Endothelial cell of umbilical vein (primary cell): ENCODE data around the gene HSP90AB1. TPM values are rescaled to one million over a fixed set of nuclear protein-coding genes. Genes with fewer than 3 reads are reported as not detected.

ENCODE experiments used
- BruUV-seq: library from RNA; stranded (reverse); fragments of 400-500 nt; replicated peaks from 2 replicates; lab custom pipeline; 2021; lab: Mats Ljungman, UMichigan
- CTCF ChIA-PET: fragments of 300-600, 350-600 bp; sonication (Branson Sonifier 250); formaldehyde crosslinking; loops from one replicate; lab custom pipeline; 2021; ENCODE audit warnings: antibody characterized with exemption, inconsistent platforms; lab: Charles Lee
- POLR2A ChIA-PET: fragments of 300-600, 350-600 bp; sonication (Branson Sonifier 250); formaldehyde crosslinking; loops from one replicate; lab custom pipeline; 2021; ENCODE audit warnings: antibody characterized with exemption, inconsistent platforms; lab: Charles Lee
- DNase-seq: peaks from one replicate; pipeline ENCODE4 v3.0.0-alpha.2; 2011; ENCODE audit warnings: low read depth, low spot score
- FAIRE-seq: peaks from 2 replicates; lab custom pipeline; 2011; peaks lifted over from hg19 to GRCh38; lab: Jason Lieb, UNC
- H2AFZ ChIP-seq: 2 replicates; pipeline ENCODE4 v1.6.0; 2012; ENCODE audit warnings: low read depth, low read length, control low read depth, inconsistent platforms
- H3K27ac ChIP-seq: 2 replicates; pipeline ENCODE4 v1.5.1; 2011; ENCODE audit warnings: low read depth, mild to moderate bottlenecking, control low read depth, low read length, moderate library complexity; ENCODE audit not compliant: insufficient read depth
- H3K27me3 ChIP-seq, 2 experiments: 2 replicates each; pipeline versions ENCODE4 v1.6.0 to v1.6.1; 2011; ENCODE audit warnings: low read length in 2 of 2, mixed read lengths in 1 of 2; ENCODE audit not compliant: control insufficient read depth in 2 of 2, insufficient read depth in 2 of 2
- H3K36me3 ChIP-seq, 2 experiments: 2 replicates in 1 of 2; 3 replicates in 1 of 2; pipeline ENCODE4 v1.5.1; 2011; ENCODE audit warnings: low read length in 2 of 2, mild to moderate bottlenecking in 1 of 2, moderate library complexity in 1 of 2; ENCODE audit not compliant: control insufficient read depth in 2 of 2, insufficient read depth in 2 of 2; ENCODE audit errors: extremely low read depth in 1 of 2
- H3K4me1 ChIP-seq: 3 replicates; pipeline ENCODE4 v1.5.1; 2011; ENCODE audit warnings: mild to moderate bottlenecking, low read length; ENCODE audit not compliant: control insufficient read depth, insufficient read depth; ENCODE audit errors: extremely low read depth
- H3K4me2 ChIP-seq: 2 replicates; pipeline ENCODE4 v1.6.1; 2011; ENCODE audit warnings: low read length, control low read depth, mixed read lengths; ENCODE audit not compliant: insufficient read depth
- H3K4me3 ChIP-seq, 3 experiments: fragments of 200-600 bp in 1 of 3; sonication (generic), shearing (Covaris generic) in 1 of 3; replicated peaks in 1 of 3; 2 replicates each; pipeline ENCODE4 v1.5.1; 2011 to 2016; ENCODE audit warnings: control low read depth in 3 of 3, low read length in 3 of 3, mild to moderate bottlenecking in 2 of 3, inconsistent platforms in 1 of 3, low read depth in 1 of 3, moderate library complexity in 1 of 3; ENCODE audit not compliant: insufficient read depth in 1 of 3
- H3K79me2 ChIP-seq: 2 replicates; pipeline ENCODE4 v1.6.0; 2012; ENCODE audit warnings: low read length, inconsistent platforms; ENCODE audit not compliant: control insufficient read depth, insufficient read depth
- H3K9ac ChIP-seq: replicated peaks from 2 replicates; pipeline ENCODE3; 2011; ENCODE audit warnings: low read length, control low read depth; ENCODE audit not compliant: insufficient read depth; ENCODE audit errors: extremely low read depth
- H3K9me1 ChIP-seq: replicated peaks from 3 replicates; pipeline ENCODE4 v1.6.0; 2011; ENCODE audit warnings: mild to moderate bottlenecking, low read length; ENCODE audit not compliant: control insufficient read depth, insufficient read depth; ENCODE audit errors: extremely low read depth
- H3K9me3 ChIP-seq: replicated peaks from 2 replicates; pipeline ENCODE4 v1.5.1; 2012; ENCODE audit warnings: low read length, inconsistent platforms; ENCODE audit not compliant: control insufficient read depth, insufficient read depth
- H4K20me1 ChIP-seq: replicated peaks from 2 replicates; pipeline ENCODE3; 2011; ENCODE audit warnings: mild to moderate bottlenecking, low read length; ENCODE audit not compliant: control insufficient read depth, insufficient read depth; ENCODE audit errors: extremely low read depth
- EZH2 ChIP-seq: IDR thresholded peaks from 2 replicates; pipeline ENCODE4 v1.6.1; 2012; ENCODE audit warnings: borderline replicate concordance, low read depth, mild to moderate bottlenecking, moderate library complexity, low read length, inconsistent platforms; ENCODE audit not compliant: severe bottlenecking
- FOS ChIP-seq: IDR thresholded peaks from 2 replicates; pipeline ENCODE4 v1.6.1; 2011; ENCODE audit warnings: mild to moderate bottlenecking, low read length, moderate library complexity, borderline replicate concordance; ENCODE audit not compliant: insufficient read depth
- GATA2 ChIP-seq: IDR thresholded peaks from 2 replicates; pipeline ENCODE4 v1.7.0; 2011; ENCODE audit warnings: low read depth, mild to moderate bottlenecking, moderate library complexity, mixed read lengths, low read length; ENCODE audit not compliant: insufficient read length, insufficient read depth
- JUN ChIP-seq: IDR thresholded peaks from 2 replicates; pipeline ENCODE4 v1.6.1; 2011; ENCODE audit warnings: borderline replicate concordance, low read depth; ENCODE audit not compliant: insufficient read length, insufficient read depth
- MYC ChIP-seq: IDR thresholded peaks from one replicate; pipeline ENCODE4 v1.6.1; 2011; ENCODE audit warnings: mild to moderate bottlenecking, low read depth, low read length
- POLR2A ChIP-seq: IDR thresholded peaks from 2 replicates; pipeline ENCODE4 v1.6.1; 2012; ENCODE audit warnings: low read depth, mild to moderate bottlenecking, control low read depth, low read length
- POLR2AphosphoS5 ChIP-seq: IDR thresholded peaks from 2 replicates; pipeline ENCODE4 v1.6.1; 2012; ENCODE audit warnings: low read depth, mild to moderate bottlenecking, control low read depth, low read length, moderate library complexity; ENCODE audit not compliant: insufficient read depth
- dilution Hi-C: fragments of 300-500 bp; cut with MboI; formaldehyde crosslinking; loops from one replicate; pipeline ENCODE4 v1.15.0; 2019; ENCODE audit warnings: low sequenced_read_pairs; ENCODE audit not compliant: extremely low pct_ligation_motif_present
- intact Hi-C: fragments of 100-400 bp; cut with micrococcal nuclease; formaldehyde crosslinking; loops from one replicate; pipeline ENCODE4 v1.10.0; 2022
- polyA plus RNA-seq, 4 experiments: library from polyadenylated mRNA; depleted of rRNA in 3 of 4; stranded (reverse) in 3 of 4; unstranded in 1 of 4; fragments of >200 nt; gene quantifications; 2 replicates each; pipeline versions ENCODE4 v1.2.1 to v1.2.3, GENCODE V29; 2011 to 2012; ENCODE audit warnings: missing spikeins in 1 of 4
- total RNA-seq: library from RNA; stranded (reverse); gene quantifications from 2 replicates; pipeline ENCODE4 v1.2.3, GENCODE V29; 2021
- TF ChIP-seq, protein P1 (sequence below): IDR thresholded peaks from 2 replicates; pipeline ENCODE4 v1.6.1; 2011; ENCODE audit not compliant: insufficient read depth, insufficient read length
- TF ChIP-seq, protein P2 (sequence below), 2 donors: IDR thresholded peaks; 1 replicate in 1 of 2; 2 replicates in 1 of 2; pipeline ENCODE4 v1.5.1; 2011; ENCODE audit warnings: low read length in 2 of 2, mild to moderate bottlenecking in 2 of 2, moderate library complexity in 2 of 2, control low read depth in 1 of 2, inconsistent platforms in 1 of 2, low read depth in 1 of 2; ENCODE audit not compliant: insufficient read depth in 1 of 2; ENCODE audit errors: extremely low read depth in 1 of 2

Gene HSP90AB1
- total and polyA plus RNA-seq, 2 donors (not counting 3 experiments of a cell fraction or from before 2014, with no cell fraction given) = 824 to 1,201 TPM

DNA sequence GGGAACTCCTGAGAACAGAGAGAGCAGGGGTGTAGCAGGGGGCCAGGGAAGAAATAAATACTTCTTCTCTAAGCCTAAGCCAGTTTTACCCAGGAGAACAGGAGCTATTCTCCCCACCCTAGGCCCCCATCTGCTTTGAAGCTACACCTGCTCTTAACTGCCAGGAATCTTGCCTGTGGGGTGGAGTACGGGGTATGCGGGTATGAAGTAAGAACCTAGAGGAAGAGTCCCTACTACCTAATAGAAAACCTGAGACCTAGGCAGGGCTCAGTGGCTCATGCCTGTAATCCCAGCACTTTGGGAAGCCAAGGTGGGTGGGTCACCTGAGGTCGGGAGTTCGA is 22.0 kb upstream of the HSP90AB1 start:
- H3K4me2 ChIP-seq = peak overlapping the region; percentile 75
- no peaks in the 10 kb centered on the region for H3K9me1 ChIP-seq
- H3K27ac ChIP-seq = no peak overlapping the region
- dilution Hi-C loops = no loop called here
- H3K9me3 ChIP-seq = no peaks in the 10 kb centered on the region
- peak overlapping the region in 1 of 3 experiments; percentile 82 for H3K4me3 ChIP-seq
- no peaks in the 10 kb centered on the region for H4K20me1 ChIP-seq
- BruUV-seq = no TSS peak
- no peaks in the 10 kb centered on the region for H3K27me3 ChIP-seq
- FAIRE-seq (no peak), DNase-seq (no peak)
- peaks cover 2 to 6% of the 10 kb centered on the region in 2 experiments for H3K36me3 ChIP-seq
- ChIA-PET POLR2A (interaction anchor here (5.3 kb wide), 1 partner anchor 22 kb away, joined by 34 read pairs; the partner anchor contains the start of gene HSP90AB1), CTCF (interaction anchor here (1.1 to 9.2 kb wide), 8 partner anchors 10 to 127 kb away, joined by 3 to 91 read pairs (median 9); partner anchors contain the start of gene HSP90AB1)
- TF ChIP-seq, protein P1, sequence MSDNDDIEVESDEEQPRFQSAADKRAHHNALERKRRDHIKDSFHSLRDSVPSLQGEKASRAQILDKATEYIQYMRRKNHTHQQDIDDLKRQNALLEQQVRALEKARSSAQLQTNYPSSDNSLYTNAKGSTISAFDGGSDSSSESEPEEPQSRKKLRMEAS = no peak
- TF ChIP-seq, protein P2, sequence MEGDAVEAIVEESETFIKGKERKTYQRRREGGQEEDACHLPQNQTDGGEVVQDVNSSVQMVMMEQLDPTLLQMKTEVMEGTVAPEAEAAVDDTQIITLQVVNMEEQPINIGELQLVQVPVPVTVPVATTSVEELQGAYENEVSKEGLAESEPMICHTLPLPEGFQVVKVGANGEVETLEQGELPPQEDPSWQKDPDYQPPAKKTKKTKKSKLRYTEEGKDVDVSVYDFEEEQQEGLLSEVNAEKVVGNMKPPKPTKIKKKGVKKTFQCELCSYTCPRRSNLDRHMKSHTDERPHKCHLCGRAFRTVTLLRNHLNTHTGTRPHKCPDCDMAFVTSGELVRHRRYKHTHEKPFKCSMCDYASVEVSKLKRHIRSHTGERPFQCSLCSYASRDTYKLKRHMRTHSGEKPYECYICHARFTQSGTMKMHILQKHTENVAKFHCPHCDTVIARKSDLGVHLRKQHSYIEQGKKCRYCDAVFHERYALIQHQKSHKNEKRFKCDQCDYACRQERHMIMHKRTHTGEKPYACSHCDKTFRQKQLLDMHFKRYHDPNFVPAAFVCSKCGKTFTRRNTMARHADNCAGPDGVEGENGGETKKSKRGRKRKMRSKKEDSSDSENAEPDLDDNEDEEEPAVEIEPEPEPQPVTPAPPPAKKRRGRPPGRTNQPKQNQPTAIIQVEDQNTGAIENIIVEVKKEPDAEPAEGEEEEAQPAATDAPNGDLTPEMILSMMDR (IDR thresholded peaks at IDR 0.05; ENCODE audit: extremely low read depth in 1 of 2, insufficient read depth in 1 of 2, low read depth in 1 of 2, low read length in 2 of 2) = no peak
- peaks cover 85% of the 10 kb centered on the region for H3K79me2 ChIP-seq
- no peak overlapping the region for H2AFZ ChIP-seq
- H3K9ac ChIP-seq = peak overlapping the region; percentile 63
- intact Hi-C loops = no loop called here
- peaks cover 47% of the 10 kb centered on the region for H3K4me1 ChIP-seq

DNA sequence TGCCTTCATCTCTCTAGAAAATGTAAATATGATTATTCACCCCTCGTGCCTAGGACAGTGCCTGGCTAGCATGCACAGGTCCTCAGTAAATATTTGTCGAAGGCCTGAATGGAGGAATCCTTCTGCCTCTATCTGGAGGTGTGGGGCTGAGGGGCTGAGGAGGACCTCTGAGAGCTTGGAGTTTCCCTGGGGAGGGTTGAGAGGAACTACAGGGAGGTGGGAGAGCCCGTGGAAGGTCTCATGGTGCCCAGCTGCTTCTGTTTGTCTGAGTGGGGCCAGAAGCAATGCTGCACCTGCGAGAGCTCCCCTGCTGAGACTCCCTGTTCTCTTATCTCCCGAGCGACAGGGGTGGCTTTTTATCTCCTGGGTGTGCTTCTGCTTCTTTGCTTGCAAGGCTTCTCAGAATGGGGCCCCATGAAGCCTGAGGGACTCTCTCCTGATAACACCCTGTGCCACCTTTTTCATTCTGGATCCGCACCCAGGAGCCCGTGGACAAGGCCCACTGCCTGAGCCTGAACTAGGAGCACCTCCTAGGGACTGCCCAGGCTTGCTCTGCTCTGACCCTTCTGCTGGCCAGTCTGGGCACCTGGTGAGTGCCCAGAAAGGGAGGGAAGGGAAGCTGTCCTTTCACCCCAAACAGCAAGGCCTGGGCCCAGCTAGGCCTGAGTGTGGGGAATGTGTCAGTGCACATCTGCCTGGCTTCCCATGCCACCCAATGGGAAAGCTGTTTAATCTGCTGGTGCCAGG is 21.1 kb upstream of the HSP90AB1 start:
- Histone ChIP-seq H4K20me1 (no peaks in the 10 kb centered on the region), H3K9me1 (no peaks in the 10 kb centered on the region), H3K4me1 (peaks cover 43% of the 10 kb centered on the region), H3K27me3 (no peaks in the 10 kb centered on the region), H3K4me2 (peak overlapping the region; percentile 19), H3K9me3 (no peaks in the 10 kb centered on the region), H3K9ac (no peak overlapping the region), H3K27ac (no peak overlapping the region), H3K79me2 (peaks cover 83% of the 10 kb centered on the region), H2AFZ (no peak overlapping the region), H3K36me3 (peaks cover 2 to 11% of the 10 kb centered on the region in 2 experiments), H3K4me3 (no peak overlapping the region)
- intact Hi-C loops = no loop called here
- dilution Hi-C loops = no loop called here
- ChIA-PET POLR2A (interaction anchor here (5.3 kb wide), 1 partner anchor 21 kb away, joined by 34 read pairs; the partner anchor contains the start of gene HSP90AB1), CTCF (interaction anchor here (1.4 to 9.2 kb wide), 6 partner anchors 9 to 128 kb away, joined by 3 to 91 read pairs (median 38); no protein-coding TSS in a partner anchor)
- DNase-seq = no peak
- TF ChIP-seq EZH2 = no peak
- no peak for TF ChIP-seq MYC
- no peak for TF ChIP-seq GATA2
- TF ChIP-seq, protein P1 = no peak
- no peak for TF ChIP-seq FOS
- TF ChIP-seq JUN = no peak
- TF ChIP-seq, protein P2 (IDR thresholded peaks at IDR 0.05; ENCODE audit: extremely low read depth in 1 of 2, insufficient read depth in 1 of 2, low read depth in 1 of 2, low read length in 2 of 2) = no peak
- TF ChIP-seq POLR2A = no peak
- no peak for TF ChIP-seq POLR2AphosphoS5
- no TSS peak for BruUV-seq
- no peak for FAIRE-seq
